WERI-Rb-1 (cell line): ENCODE measurements around the gene SLC7A6.

ENCODE experiments used
- DNase-seq: peaks from one replicate; pipeline ENCODE4 v3.0.0-alpha.2; 2020
- H3K27ac ChIP-seq: fragments of 250-450 bp; sonication (Bioruptor Pico); 2 replicates; pipeline ENCODE4 v1.5.1; 2020; ENCODE audit warnings: mild to moderate bottlenecking, moderate library complexity
- H3K27me3 ChIP-seq: fragments of 250-450 bp; sonication (Bioruptor Pico); 2 replicates; pipeline ENCODE4 v1.5.1; 2021; ENCODE audit warnings: mild to moderate bottlenecking, low read depth, moderate library complexity; ENCODE audit not compliant: insufficient read depth, severe bottlenecking
- H3K36me3 ChIP-seq: fragments of 250-450 bp; sonication (Bioruptor Pico); 2 replicates; pipeline ENCODE4 v1.5.1; 2020; ENCODE audit warnings: mild to moderate bottlenecking, moderate library complexity
- H3K4me3 ChIP-seq: 2 replicates; pipeline ENCODE4 v1.5.1; 2011; ENCODE audit warnings: low read depth, mild to moderate bottlenecking, control low read depth, low read length
- H3K9me3 ChIP-seq: fragments of 250-450 bp; sonication (Bioruptor Pico); 2 replicates; pipeline ENCODE4 v1.5.1; 2021; ENCODE audit warnings: mild to moderate bottlenecking, moderate library complexity; ENCODE audit not compliant: severe bottlenecking
- CTCF ChIP-seq: IDR thresholded peaks from 2 replicates; pipeline ENCODE4 v1.5.1; 2011; ENCODE audit warnings: low read depth, mild to moderate bottlenecking, control low read depth, inconsistent platforms, low read length

The SLC7A6 gene

DNA sequence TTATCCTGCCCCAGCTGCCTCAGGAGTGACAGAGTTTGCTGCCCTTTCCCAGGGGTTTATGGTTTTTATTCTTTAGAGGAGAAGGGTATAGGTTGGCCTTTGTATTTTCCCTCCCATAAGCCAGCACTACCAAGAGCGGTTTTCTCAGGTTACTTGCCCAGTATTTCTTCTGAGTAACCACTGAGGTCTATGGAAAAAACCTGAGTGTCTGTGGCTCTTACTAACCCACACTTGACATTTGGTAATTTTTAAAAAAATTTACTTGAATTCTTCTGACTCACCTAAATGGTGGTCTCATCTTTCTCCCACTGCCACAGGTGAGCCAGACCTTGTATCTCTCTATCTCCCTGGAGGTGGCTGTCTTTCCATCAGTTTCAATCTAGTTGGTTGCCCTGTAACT is 6.0 kb downstream of the SLC7A6 start:
- Histone ChIP-seq H3K27ac (no peak overlapping the region), H3K9me3 (no peaks in the 10 kb centered on the region), H3K36me3 (peaks cover 12% of the 10 kb centered on the region), H3K27me3 (no peaks in the 10 kb centered on the region), H3K4me3 (no peak overlapping the region)
- no peak for DNase-seq
- TF ChIP-seq CTCF, result no peak

DNA sequence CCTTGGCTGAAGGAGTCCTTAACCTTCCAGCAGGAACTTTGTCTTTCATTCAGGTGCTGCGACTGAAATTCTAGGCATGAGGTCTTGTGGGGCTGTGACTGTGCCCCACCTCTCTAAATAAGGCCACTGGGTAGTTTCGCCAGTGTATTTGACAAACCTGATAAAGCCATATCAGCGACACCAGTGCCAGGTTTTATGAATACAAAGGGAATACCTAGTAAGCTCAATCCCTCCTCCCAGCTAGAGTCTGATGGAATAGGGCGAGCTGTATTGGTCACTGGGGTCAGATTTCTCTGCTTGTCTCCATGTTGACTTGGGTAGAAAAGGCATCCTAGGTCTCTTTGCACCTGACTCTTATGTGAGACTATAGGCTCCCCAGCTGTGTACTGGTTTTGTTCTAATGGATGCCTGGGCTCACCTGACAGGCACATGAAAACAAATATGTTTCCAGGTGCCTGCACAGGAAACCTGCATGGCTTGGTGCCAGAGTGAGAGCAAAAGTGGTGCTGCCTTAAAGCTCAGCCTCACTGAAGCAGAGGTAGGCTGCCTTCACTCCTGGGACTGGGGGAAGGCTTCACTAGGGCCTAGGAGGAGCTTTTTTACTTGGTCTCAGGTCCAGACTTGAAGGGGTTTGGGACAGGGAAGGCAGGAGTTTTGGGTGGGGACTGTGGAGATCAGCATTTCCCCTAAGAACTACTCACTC is 8.3 kb downstream of the SLC7A6 start:
- no peak overlapping the region for H3K4me3 ChIP-seq
- no peaks in the 10 kb centered on the region for H3K27me3 ChIP-seq
- DNase-seq, result no peak
- TF ChIP-seq CTCF, result no peak
- peaks cover 16% of the 10 kb centered on the region for H3K36me3 ChIP-seq
- H3K9me3 ChIP-seq, result no peaks in the 10 kb centered on the region
- H3K27ac ChIP-seq, result no peak overlapping the region

GRCh38 chr16:68273459-68273858 is 9.1 kb downstream of the SLC7A6 start:
- TF ChIP-seq CTCF, result no peak

GRCh38 chr16:68273896-68274295 is 9.6 kb downstream of the SLC7A6 start:
- no peaks in the 10 kb centered on the region for H3K27me3 ChIP-seq
- H3K9me3 ChIP-seq, result no peaks in the 10 kb centered on the region
- no peak overlapping the region for H3K4me3 ChIP-seq
- no peak for TF ChIP-seq CTCF
- DNase-seq, result no peak
- no peak overlapping the region for H3K27ac ChIP-seq
- peaks cover 20% of the 10 kb centered on the region for H3K36me3 ChIP-seq

More at GRCh38 chr16:68273459-68273858, 9.1 kb downstream of the SLC7A6 start:
- Histone ChIP-seq H3K9me3 (no peaks in the 10 kb centered on the region), H3K27ac (no peak overlapping the region), H3K27me3 (no peaks in the 10 kb centered on the region), H3K4me3 (no peak overlapping the region), H3K36me3 (peaks cover 20% of the 10 kb centered on the region)
- DNase-seq, result no peak

GRCh38 chr16:68274441-68274840 is 10.1 kb downstream of the SLC7A6 start:
- H3K9me3 ChIP-seq, result no peaks in the 10 kb centered on the region
- H3K27ac ChIP-seq, result no peak overlapping the region
- TF ChIP-seq CTCF, result no peak
- H3K27me3 ChIP-seq, result no peaks in the 10 kb centered on the region
- no peak overlapping the region for H3K4me3 ChIP-seq
- no peak for DNase-seq
- peaks cover 24% of the 10 kb centered on the region for H3K36me3 ChIP-seq
